DMS53 treated with DMSO at 0.1 percent for 48 hours (cell line): Measurements from ENCODE around the gene SYTL2.
"Not testable (repeated sequence)": the region's sequence is repeated elsewhere in the genome, so short reads cannot be mapped to it uniquely, and the experiment has no call there.

ENCODE experiments used
- DNase-seq: peaks from one replicate; lab custom pipeline; 2025; ENCODE audit not compliant: unreplicated experiment; lab: John Stamatoyannopoulos, UW

The SYTL2 gene

GRCh38 chr11:85799142-85799541, 11.8 kb downstream of the SYTL2 start:
- no peak for DNase-seq

GRCh38 chr11:85798361-85798760, 12.6 kb downstream of the SYTL2 start:
- DNase-seq: no peak

GRCh38 chr11:85795712-85796487, 15.0 kb downstream of the SYTL2 start:
- no peak for DNase-seq

- DNase-seq: no peak
These were observed 19.4 kb downstream of the SYTL2 start for GRCh38 chr11:85791409-85791990.

- peak; percentile 70 for DNase-seq
These were observed 22.9 kb downstream of the SYTL2 start for GRCh38 chr11:85787809-85788760.

- DNase-seq: no peak
These were observed 23.8 kb downstream of the SYTL2 start for GRCh38 chr11:85787168-85787567.

GRCh38 chr11:85784480-85785265, 26.3 kb downstream of the SYTL2 start:
- no peak for DNase-seq

- DNase-seq: no peak
These were observed 27.2 kb downstream of the SYTL2 start for GRCh38 chr11:85783758-85784157.

GRCh38 chr11:85780780-85781517, 30.0 kb downstream of the SYTL2 start:
- DNase-seq: not testable (repeated sequence)

- DNase-seq: no peak
These were observed 30.8 kb downstream of the SYTL2 start for GRCh38 chr11:85779956-85780640.

- DNase-seq: not testable (repeated sequence)
These were observed 33.4 kb downstream of the SYTL2 start for GRCh38 chr11:85777603-85777972.

- no peak for DNase-seq
These were observed 33.9 kb downstream of the SYTL2 start for GRCh38 chr11:85776951-85777602.

- peak; percentile 90 for DNase-seq
These were observed 36.5 kb downstream of the SYTL2 start for GRCh38 chr11:85774256-85775101.

- DNase-seq: no peak
These were observed 38.2 kb downstream of the SYTL2 start for GRCh38 chr11:85772695-85773094.

GRCh38 chr11:85771568-85771967, 39.4 kb downstream of the SYTL2 start:
- no peak for DNase-seq

- no peak for DNase-seq
These were observed 41.2 kb downstream of the SYTL2 start for GRCh38 chr11:85769771-85770170.

GRCh38 chr11:85768473-85769146, 42.3 kb downstream of the SYTL2 start:
- DNase-seq: no peak
